HepG2 (cell line): Measurements from ENCODE around the gene TF. TPM values are rescaled to one million over a fixed set of nuclear protein-coding genes. Genes with fewer than 3 reads are reported as not detected.

Experiments used
- DDIT3 ChIP-seq: sonication (generic); formaldehyde crosslinking; IDR thresholded peaks from 2 replicates; pipeline ENCODE4 v1.4.0; 2020; ENCODE audit warnings: mild to moderate bottlenecking, missing genetic modification reagents
- MZF1 ChIP-seq: sonication (generic); formaldehyde crosslinking; IDR thresholded peaks from 2 replicates; pipeline ENCODE4 v1.8.1; 2023; ENCODE audit warnings: mild to moderate bottlenecking, missing genetic modification reagents, borderline replicate concordance
- PRDM4 ChIP-seq: sonication (generic); formaldehyde crosslinking; IDR thresholded peaks from 2 replicates; pipeline ENCODE4 v1.9.0; 2021; ENCODE audit warnings: missing genetic modification reagents, borderline replicate concordance
- WIZ ChIP-seq: sonication (generic); formaldehyde crosslinking; IDR thresholded peaks from 2 replicates; pipeline ENCODE4 v1.5.1; 2020; ENCODE audit warnings: mild to moderate bottlenecking, missing genetic modification reagents
- ZBTB3 ChIP-seq: sonication (generic); formaldehyde crosslinking; IDR thresholded peaks from 2 replicates; pipeline ENCODE4 v1.4.0; 2020; ENCODE audit warnings: low read depth, mild to moderate bottlenecking, moderate library complexity, missing genetic modification reagents, borderline replicate concordance
- ZNF512B ChIP-seq: sonication (generic); formaldehyde crosslinking; IDR thresholded peaks from 2 replicates; pipeline ENCODE4 v1.5.1; 2020; ENCODE audit warnings: missing genetic modification reagents, mild to moderate bottlenecking, borderline replicate concordance
- ZNF563 ChIP-seq: sonication (generic); formaldehyde crosslinking; IDR thresholded peaks from 2 replicates; pipeline ENCODE4 v1.8.0; 2022; ENCODE audit warnings: mild to moderate bottlenecking, moderate library complexity, missing genetic modification reagents
- ZNF576 ChIP-seq: sonication (generic); formaldehyde crosslinking; IDR thresholded peaks from 2 replicates; pipeline ENCODE4 v1.4.0; 2020; ENCODE audit warnings: mild to moderate bottlenecking, missing genetic modification reagents
- ZNF652 ChIP-seq: IDR thresholded peaks from 2 replicates; pipeline ENCODE4 v1.6.1; 2016; ENCODE audit warnings: low read depth, borderline replicate concordance
- polyA plus RNA-seq, 8 experiments: library from polyadenylated mRNA; depleted of rRNA in 3 of 8; stranded (reverse) in 7 of 8; unstranded in 1 of 8; fragments of >200 nt; fragmentation: Illumina TruSeq in 4 of 8; extraction: Trizol in 4 of 8; gene quantifications; 2 replicates each; pipeline versions ENCODE4 v1.2.1 to v1.2.3, GENCODE V29; 2011 to 2016; ENCODE audit warnings: low read depth in 4 of 8, missing spikeins in 1 of 8, mixed read lengths in 1 of 8; ENCODE audit not compliant: insufficient read depth in 1 of 8
- total RNA-seq, 5 experiments: library from RNA; depleted of rRNA; stranded (reverse); fragments of >200 nt; fragmentation: Illumina TruSeq; extraction: Trizol; gene quantifications; 2 replicates each; pipeline ENCODE4 v1.2.3, GENCODE V29; 2016; ENCODE audit warnings: low read depth in 1 of 5

Gene TF
- total and polyA plus RNA-seq, 2 of the 13 experiments (the other 11 are each of a cell fraction or from before 2014, with no cell fraction given) = 10,074 to 11,821 TPM

- TF ChIP-seq PRDM4 (CRISPR knock-in tag) = no peak
- no peak for TF ChIP-seq ZNF576
- peak; percentile 92 for TF ChIP-seq WIZ (CRISPR knock-in tag)
- TF ChIP-seq ZNF563 (CRISPR knock-in tag) = no peak; the same call in none of the 2 replicates
- TF ChIP-seq ZNF652 (CRISPR knock-in tag) = peak; percentile 56; the same call in 1 of the 2 replicates
- no peak for TF ChIP-seq MZF1 (CRISPR knock-in tag)
- 0 out of 2 replicates have a peak, but pooled peaks have one; percentile 72 for TF ChIP-seq DDIT3 (CRISPR knock-in tag)
- no peak for TF ChIP-seq ZNF512B (CRISPR knock-in tag)
- TF ChIP-seq ZBTB3 (CRISPR knock-in tag) = peak; percentile 85; the same call in 1 of the 2 replicates
Observed at GRCh38 chr3:133745981-133746711, at the start of gene TF (continued).
